WERI-Rb-1 (cell line): ENCODE data around the gene ANO6.
"Not testable (repeated sequence)": the region's sequence is repeated elsewhere in the genome, so short reads cannot be mapped to it uniquely, and the experiment has no call there.

ENCODE experiments used
- DNase-seq: peaks from one replicate; pipeline ENCODE4 v3.0.0-alpha.2; 2020
- H3K27ac ChIP-seq: fragments of 250-450 bp; sonication (Bioruptor Pico); 2 replicates; pipeline ENCODE4 v1.5.1; 2020; ENCODE audit warnings: mild to moderate bottlenecking, moderate library complexity
- H3K27me3 ChIP-seq: fragments of 250-450 bp; sonication (Bioruptor Pico); 2 replicates; pipeline ENCODE4 v1.5.1; 2021; ENCODE audit warnings: mild to moderate bottlenecking, low read depth, moderate library complexity; ENCODE audit not compliant: insufficient read depth, severe bottlenecking
- H3K36me3 ChIP-seq: fragments of 250-450 bp; sonication (Bioruptor Pico); 2 replicates; pipeline ENCODE4 v1.5.1; 2020; ENCODE audit warnings: mild to moderate bottlenecking, moderate library complexity
- H3K4me3 ChIP-seq: 2 replicates; pipeline ENCODE4 v1.5.1; 2011; ENCODE audit warnings: low read depth, mild to moderate bottlenecking, control low read depth, low read length
- H3K9me3 ChIP-seq: fragments of 250-450 bp; sonication (Bioruptor Pico); 2 replicates; pipeline ENCODE4 v1.5.1; 2021; ENCODE audit warnings: mild to moderate bottlenecking, moderate library complexity; ENCODE audit not compliant: severe bottlenecking
- TF ChIP-seq, protein P1 (sequence below): IDR thresholded peaks from 2 replicates; pipeline ENCODE4 v1.5.1; 2011; ENCODE audit warnings: low read depth, mild to moderate bottlenecking, control low read depth, inconsistent platforms, low read length

The ANO6 gene

DNA sequence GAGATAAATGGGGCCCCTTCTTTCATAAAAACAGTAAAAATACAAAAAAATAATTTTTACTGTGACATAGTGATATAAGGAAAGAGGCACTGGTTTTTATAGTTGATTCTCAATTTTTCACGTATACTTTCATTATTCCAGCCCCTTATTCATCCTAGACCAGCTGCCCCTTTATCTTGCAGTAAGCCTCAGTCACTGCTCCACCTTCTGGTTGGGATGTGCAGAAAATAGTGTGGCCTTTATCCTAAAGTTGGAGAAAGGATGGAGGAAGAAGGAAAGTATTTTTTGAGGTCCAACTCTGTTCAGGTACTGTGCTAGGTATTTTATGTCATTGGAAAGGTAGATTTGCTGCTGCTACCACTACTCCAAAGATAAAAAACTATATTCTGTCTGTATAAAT is 172.7 kb downstream of the ANO6 start:
- Histone ChIP-seq H3K27me3 (no peaks in the 10 kb centered on the region), H3K36me3 (no peaks in the 10 kb centered on the region; the same call in 1 of the 2 replicates), H3K4me3 (no peak overlapping the region), H3K27ac (no peak overlapping the region), H3K9me3 (peaks cover 5% of the 10 kb centered on the region)
- peak; percentile 22 for DNase-seq
- TF ChIP-seq, protein P1, sequence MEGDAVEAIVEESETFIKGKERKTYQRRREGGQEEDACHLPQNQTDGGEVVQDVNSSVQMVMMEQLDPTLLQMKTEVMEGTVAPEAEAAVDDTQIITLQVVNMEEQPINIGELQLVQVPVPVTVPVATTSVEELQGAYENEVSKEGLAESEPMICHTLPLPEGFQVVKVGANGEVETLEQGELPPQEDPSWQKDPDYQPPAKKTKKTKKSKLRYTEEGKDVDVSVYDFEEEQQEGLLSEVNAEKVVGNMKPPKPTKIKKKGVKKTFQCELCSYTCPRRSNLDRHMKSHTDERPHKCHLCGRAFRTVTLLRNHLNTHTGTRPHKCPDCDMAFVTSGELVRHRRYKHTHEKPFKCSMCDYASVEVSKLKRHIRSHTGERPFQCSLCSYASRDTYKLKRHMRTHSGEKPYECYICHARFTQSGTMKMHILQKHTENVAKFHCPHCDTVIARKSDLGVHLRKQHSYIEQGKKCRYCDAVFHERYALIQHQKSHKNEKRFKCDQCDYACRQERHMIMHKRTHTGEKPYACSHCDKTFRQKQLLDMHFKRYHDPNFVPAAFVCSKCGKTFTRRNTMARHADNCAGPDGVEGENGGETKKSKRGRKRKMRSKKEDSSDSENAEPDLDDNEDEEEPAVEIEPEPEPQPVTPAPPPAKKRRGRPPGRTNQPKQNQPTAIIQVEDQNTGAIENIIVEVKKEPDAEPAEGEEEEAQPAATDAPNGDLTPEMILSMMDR: peak; percentile 57

DNA sequence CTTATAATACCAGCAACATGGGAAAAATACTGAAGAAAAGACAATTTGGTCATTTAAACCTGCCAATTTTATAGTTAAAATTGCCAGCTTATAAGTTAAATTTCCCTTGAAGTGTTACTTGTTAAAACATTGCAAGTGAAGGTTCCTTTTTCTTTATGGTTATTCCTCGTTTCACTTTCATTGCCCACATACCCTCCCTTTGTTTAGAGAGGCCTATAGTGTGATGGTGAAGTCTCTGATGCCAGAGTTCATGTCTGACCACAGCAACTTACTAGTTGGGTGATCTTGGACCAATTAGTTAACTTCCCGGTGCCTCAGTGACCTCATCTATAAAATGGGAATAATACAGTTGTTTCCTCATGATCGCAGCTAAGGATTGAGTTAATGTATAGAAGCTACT is 173.5 kb downstream of the ANO6 start:
- TF ChIP-seq, protein P1: no peak
- Histone ChIP-seq H3K36me3 (no peaks in the 10 kb centered on the region; the same call in 1 of the 2 replicates), H3K27me3 (no peaks in the 10 kb centered on the region), H3K9me3 (peaks cover 5% of the 10 kb centered on the region), H3K4me3 (no peak overlapping the region), H3K27ac (no peak overlapping the region)
- no peak for DNase-seq

DNA sequence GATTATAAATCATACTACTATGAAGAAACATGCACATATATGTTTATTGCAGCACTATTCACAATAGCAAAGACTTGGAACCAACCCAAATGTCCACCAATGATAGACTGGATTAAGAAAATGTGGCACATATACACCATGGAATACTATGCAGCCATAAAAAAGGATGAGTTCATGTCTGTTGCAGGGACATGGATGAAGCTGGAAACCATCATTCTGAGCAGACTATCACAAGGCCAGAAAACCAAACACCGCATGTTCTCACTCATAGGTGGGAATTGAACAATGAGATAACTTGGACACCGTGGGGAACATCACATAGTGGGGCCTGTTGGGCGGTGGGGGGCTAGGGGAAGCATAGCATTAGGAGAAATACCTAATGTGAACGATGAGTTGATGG is 181.6 kb downstream of the ANO6 start:
- not testable (repeated sequence) for H3K4me3 ChIP-seq, H3K27me3 ChIP-seq, H3K9me3 ChIP-seq, DNase-seq, H3K27ac ChIP-seq, H3K36me3 ChIP-seq

DNA sequence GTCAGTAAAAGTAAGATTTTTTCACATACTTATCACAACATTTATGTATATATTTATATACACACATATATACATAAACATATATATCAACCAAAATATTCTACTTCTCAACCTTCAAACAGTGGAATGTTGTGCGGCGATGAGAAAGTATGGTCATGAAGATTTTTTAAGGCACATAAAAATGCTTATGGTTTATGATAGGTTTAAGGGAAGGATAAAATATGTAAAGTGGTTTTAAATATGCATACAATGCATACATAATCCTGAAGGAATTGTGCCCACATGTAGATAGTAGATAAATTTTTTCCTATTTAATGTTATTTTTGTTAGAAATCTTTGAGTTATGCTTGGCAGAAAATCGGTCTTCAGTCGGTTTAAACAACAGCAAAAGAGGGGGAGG is 182.7 kb downstream of the ANO6 start:
- TF ChIP-seq, protein P1: no peak
- Histone ChIP-seq H3K9me3 (peaks cover 3% of the 10 kb centered on the region), H3K4me3 (no peak overlapping the region), H3K36me3 (peaks cover 3% of the 10 kb centered on the region), H3K27ac (no peak overlapping the region), H3K27me3 (no peaks in the 10 kb centered on the region)
- DNase-seq: no peak

DNA sequence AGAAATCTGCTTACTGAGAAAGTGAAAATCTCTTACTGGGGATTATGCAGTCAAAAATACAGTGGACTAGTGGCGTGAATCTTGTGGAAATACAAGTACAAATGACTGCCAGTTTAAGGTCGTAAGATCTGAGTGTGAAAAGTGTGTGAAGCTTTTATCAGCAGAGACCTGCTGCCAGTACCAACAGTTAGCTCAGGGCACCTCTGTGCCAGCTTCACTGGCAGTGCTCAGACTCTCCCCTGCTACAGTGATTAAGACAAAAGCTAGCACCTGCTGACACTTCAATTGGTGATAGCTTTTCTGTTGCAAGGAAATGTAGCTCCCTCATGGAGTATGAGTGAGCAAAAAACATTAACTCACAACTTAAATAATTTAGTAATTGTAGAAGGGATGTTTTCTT is 185.1 kb downstream of the ANO6 start:
- H3K9me3 ChIP-seq: peaks cover 3% of the 10 kb centered on the region
- no peaks in the 10 kb centered on the region for H3K27me3 ChIP-seq
- peaks cover 7% of the 10 kb centered on the region for H3K36me3 ChIP-seq
- no peak overlapping the region for H3K4me3 ChIP-seq
- TF ChIP-seq, protein P1: no peak
- DNase-seq: no peak
- no peak overlapping the region for H3K27ac ChIP-seq

DNA sequence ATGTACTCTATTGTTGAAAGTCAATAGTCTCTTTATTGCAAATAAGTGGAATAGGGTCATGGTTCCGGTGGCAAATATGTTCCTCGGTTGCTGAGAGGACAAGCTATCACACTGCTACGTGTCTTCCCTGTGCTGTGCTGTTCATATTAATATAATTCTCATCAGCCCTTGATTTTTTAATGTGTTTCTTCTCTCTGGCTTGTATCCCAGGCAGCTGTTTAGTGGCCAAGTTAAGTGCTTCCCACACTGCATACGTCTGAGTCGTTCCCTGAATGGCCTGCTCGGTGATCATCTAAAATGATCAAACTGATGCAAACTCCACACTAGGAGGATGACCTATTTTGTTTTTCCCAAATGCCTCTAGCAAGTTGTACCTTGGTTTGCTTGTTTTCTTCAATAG is 186.4 kb downstream of the ANO6 start:
- Histone ChIP-seq H3K4me3 (no peak overlapping the region), H3K9me3 (peaks cover 2% of the 10 kb centered on the region), H3K27me3 (no peaks in the 10 kb centered on the region), H3K36me3 (peaks cover 7% of the 10 kb centered on the region), H3K27ac (no peak overlapping the region)
- DNase-seq: no peak
- TF ChIP-seq, protein P1: no peak
